ENCODE data around the gene PEA15. TPM values are rescaled to one million over a fixed set of nuclear protein-coding genes. Genes with fewer than 3 reads are reported as not detected.
A peak's percentile ranks its signal among the peaks of the same experiment; 100 is the strongest.

The PEA15 gene
- total RNA-seq, 2 donors from 2014 or later = 37.2 to 53.7 TPM

- no peaks in the 10 kb centered on the region for H3K9me3 Mint-ChIP-seq
- H3K27ac Mint-ChIP-seq = no peak overlapping the region
Observed at GRCh38 chr1:160197231-160197630, 8.0 kb upstream of the PEA15 start.

GRCh38 chr1:160200786-160201185 lies 4.4 kb upstream of the PEA15 start:
- ATAC-seq (no peak), DNase-seq (ENCODE audit: low spot score in 2 of 2) (no peak)
- Mint-ChIP-seq H3K9me3 (no peaks in the 10 kb centered on the region), H3K36me3 (no peaks in the 10 kb centered on the region), H3K27ac (peak overlapping the region in 1 of 2 donors; percentile 1)

More at GRCh38 chr1:160197231-160197630, 8.0 kb upstream of the PEA15 start:
- H3K36me3 Mint-ChIP-seq = no peaks in the 10 kb centered on the region
- no peak for DNase-seq (ENCODE audit: low spot score in 2 of 2)
- ATAC-seq = no peak

- peak overlapping the region; percentile 79 to 85 for H3K27ac Mint-ChIP-seq
- DNase-seq (ENCODE audit: low spot score in 2 of 2) = peak in 1 of 2 donors; percentile 15
- H3K9me3 Mint-ChIP-seq = no peaks in the 10 kb centered on the region
- peak in 1 of 2 donors; percentile 25 for ATAC-seq
- no peaks in the 10 kb centered on the region for H3K36me3 Mint-ChIP-seq
Observed at GRCh38 chr1:160204526-160205241, 500 bp upstream of the PEA15 start.

GRCh38 chr1:160206036-160206389 lies 829 bp downstream of the PEA15 start:
- peak; percentile 76 to 86 for ATAC-seq
- no peaks in the 10 kb centered on the region for H3K36me3 Mint-ChIP-seq
- no peaks in the 10 kb centered on the region for H3K9me3 Mint-ChIP-seq
- peak overlapping the region; percentile 85 to 92 for H3K27ac Mint-ChIP-seq
- peak in 1 of 2 donors; percentile 31 for DNase-seq (ENCODE audit: low spot score in 2 of 2)

GRCh38 chr1:160206421-160207117 lies 1.4 kb downstream of the PEA15 start:
- Mint-ChIP-seq H3K9me3 (no peaks in the 10 kb centered on the region), H3K36me3 (no peaks in the 10 kb centered on the region), H3K27ac (peak overlapping the region; percentile 85 to 92)
- ATAC-seq (peak in 1 of 2 donors; percentile 18), DNase-seq (ENCODE audit: low spot score in 2 of 2) (no peak)

GRCh38 chr1:160207118-160207650 lies 2.0 kb downstream of the PEA15 start:
- no peak for DNase-seq (ENCODE audit: low spot score in 2 of 2)
- ATAC-seq = no peak
- Mint-ChIP-seq H3K9me3 (no peaks in the 10 kb centered on the region), H3K36me3 (no peaks in the 10 kb centered on the region), H3K27ac (peak overlapping the region; percentile 85 to 91)

GRCh38 chr1:160207771-160208556 lies 2.8 kb downstream of the PEA15 start:
- Mint-ChIP-seq H3K9me3 (no peaks in the 10 kb centered on the region), H3K36me3 (peaks cover 0 to under 1% of the 10 kb centered on the region in 2 donors), H3K27ac (peak overlapping the region; percentile 85 to 91)
- no peak for ATAC-seq
- DNase-seq (ENCODE audit: low spot score in 2 of 2) = no peak

- DNase-seq (ENCODE audit: low spot score in 2 of 2) = no peak
- Mint-ChIP-seq H3K36me3 (peaks cover 0 to 4% of the 10 kb centered on the region in 2 donors), H3K27ac (peak overlapping the region; percentile 28 to 91), H3K9me3 (no peaks in the 10 kb centered on the region)
- ATAC-seq = no peak
Observed at GRCh38 chr1:160208557-160209320, 3.6 kb downstream of the PEA15 start.

- Mint-ChIP-seq H3K9me3 (no peaks in the 10 kb centered on the region), H3K36me3 (peaks cover 0 to 4% of the 10 kb centered on the region in 2 donors), H3K27ac (peak overlapping the region; percentile 28 to 91)
- DNase-seq (ENCODE audit: low spot score in 2 of 2) (no peak), ATAC-seq (no peak)
Observed at GRCh38 chr1:160209321-160210046, 4.3 kb downstream of the PEA15 start.

GRCh38 chr1:160210561-160210960 lies 5.4 kb downstream of the PEA15 start:
- Mint-ChIP-seq H3K27ac (peak overlapping the region; percentile 28 to 44), H3K9me3 (no peaks in the 10 kb centered on the region), H3K36me3 (peaks cover 0 to 4% of the 10 kb centered on the region in 2 donors)
- no peak for DNase-seq (ENCODE audit: low spot score in 2 of 2)
- no peak for ATAC-seq

- peak overlapping the region in 1 of 2 donors; percentile 74 for H3K27ac Mint-ChIP-seq
- ATAC-seq = no peak
- no peaks in the 10 kb centered on the region for H3K9me3 Mint-ChIP-seq
- peaks cover 0 to 4% of the 10 kb centered on the region in 2 donors for H3K36me3 Mint-ChIP-seq
- DNase-seq (ENCODE audit: low spot score in 2 of 2) = no peak
Observed at GRCh38 chr1:160211046-160211790, 6.0 kb downstream of the PEA15 start.

- Mint-ChIP-seq H3K27ac (no peak overlapping the region), H3K36me3 (peaks cover 0 to 4% of the 10 kb centered on the region in 2 donors), H3K9me3 (no peaks in the 10 kb centered on the region)
- no peak for ATAC-seq
- DNase-seq (ENCODE audit: low spot score in 2 of 2) = no peak
Observed at GRCh38 chr1:160214481-160215140, 9.4 kb downstream of the PEA15 start.

- H3K27ac Mint-ChIP-seq = no peak overlapping the region
- H3K36me3 Mint-ChIP-seq = peaks cover 0 to 4% of the 10 kb centered on the region in 2 donors
- no peaks in the 10 kb centered on the region for H3K9me3 Mint-ChIP-seq
- DNase-seq (ENCODE audit: low spot score in 2 of 2) (no peak), ATAC-seq (no peak)
Observed at GRCh38 chr1:160216301-160216700, 11.1 kb downstream of the PEA15 start.

GRCh38 chr1:160217481-160218051 lies 12.4 kb downstream of the PEA15 start:
- no peak for ATAC-seq
- H3K36me3 Mint-ChIP-seq = peaks cover 0 to 4% of the 10 kb centered on the region in 2 donors
- H3K9me3 Mint-ChIP-seq = no peaks in the 10 kb centered on the region
- H3K27ac Mint-ChIP-seq = peak overlapping the region; percentile 32 to 57
- DNase-seq (ENCODE audit: low spot score in 2 of 2) = no peak
